NCI-H510A (cell line): Measurements from ENCODE around the gene MAPKAP1.

ENCODE experiments used
- DNase-seq: peaks from one replicate; lab custom pipeline; 2025; lab: John Stamatoyannopoulos, UW

The MAPKAP1 gene

GRCh38 chr9:125561509-125562148 lies 145.4 kb downstream of the MAPKAP1 start:
- no peak for DNase-seq

GRCh38 chr9:125559894-125560293 lies 147.1 kb downstream of the MAPKAP1 start:
- no peak for DNase-seq

- no peak for DNase-seq
Observed at GRCh38 chr9:125559194-125559593, 147.8 kb downstream of the MAPKAP1 start.

GRCh38 chr9:125558453-125559092 lies 148.4 kb downstream of the MAPKAP1 start:
- peak; percentile 29 for DNase-seq

GRCh38 chr9:125556046-125556721 lies 150.8 kb downstream of the MAPKAP1 start:
- DNase-seq, result no peak

GRCh38 chr9:125554726-125555125 lies 152.3 kb downstream of the MAPKAP1 start:
- no peak for DNase-seq

- no peak for DNase-seq
Observed at GRCh38 chr9:125551781-125552180, 155.2 kb downstream of the MAPKAP1 start.

- no peak for DNase-seq
Observed at GRCh38 chr9:125549891-125550885, 156.8 kb downstream of the MAPKAP1 start.

GRCh38 chr9:125549465-125549871 lies 157.5 kb downstream of the MAPKAP1 start:
- DNase-seq, result no peak

- no peak for DNase-seq
Observed at GRCh38 chr9:125549039-125549438, 158.0 kb downstream of the MAPKAP1 start.

- DNase-seq, result no peak
Observed at GRCh38 chr9:125548141-125548540, 158.9 kb downstream of the MAPKAP1 start.

GRCh38 chr9:125547368-125547767 lies 159.6 kb downstream of the MAPKAP1 start:
- DNase-seq, result no peak

GRCh38 chr9:125545845-125546244 lies 161.2 kb downstream of the MAPKAP1 start:
- no peak for DNase-seq

GRCh38 chr9:125544988-125545651 lies 161.9 kb downstream of the MAPKAP1 start:
- no peak for DNase-seq

- DNase-seq, result no peak
Observed at GRCh38 chr9:125544484-125544883, 162.5 kb downstream of the MAPKAP1 start.

- peak; percentile 85 for DNase-seq
Observed at GRCh38 chr9:125541840-125542243, 165.2 kb downstream of the MAPKAP1 start.

GRCh38 chr9:125540497-125540896 lies 166.5 kb downstream of the MAPKAP1 start:
- DNase-seq, result no peak

GRCh38 chr9:125538092-125538473 lies 168.9 kb downstream of the MAPKAP1 start:
- DNase-seq, result peak; percentile 49

- no peak for DNase-seq
Observed at GRCh38 chr9:125537442-125538091, 169.4 kb downstream of the MAPKAP1 start.

- DNase-seq, result no peak
Observed at GRCh38 chr9:125536776-125537175, 170.2 kb downstream of the MAPKAP1 start.

- DNase-seq, result no peak
Observed at GRCh38 chr9:125536167-125536772, 170.7 kb downstream of the MAPKAP1 start.
